GM12878 (cell line): ENCODE measurements around the gene MSI2. TPM values are rescaled to one million over a fixed set of nuclear protein-coding genes. Genes with fewer than 3 reads are reported as not detected.

Experiments used
- ATAC-seq: fragments of 200-7000 bp; cut with Tn5 transposase; 3 replicates; pipeline ENCODE4 v1.9.1; 2020; ENCODE audit warnings: mild to moderate bottlenecking, moderate library complexity
- BruUV-seq: library from RNA; stranded (reverse); fragments of 400-500 nt; replicated peaks from 2 replicates; lab custom pipeline; 2021; lab: Mats Ljungman, UMichigan
- CTCF ChIA-PET: fragments of 300-600 bp; sonication (Branson Sonifier 250); formaldehyde crosslinking; extraction: SDS; loops from one replicate; lab custom pipeline; 2021; ENCODE audit warnings: inconsistent platforms; lab: Yijun Ruan, JAX
- POLR2A ChIA-PET: fragments of 350-600 bp; formaldehyde crosslinking; extraction: SDS; loops from one replicate; lab custom pipeline; 2021; ENCODE audit warnings: inconsistent platforms; lab: Charles Lee
- RAD21 ChIA-PET: fragments of 300-600 bp; sonication (Branson Sonifier 250); formaldehyde crosslinking; loops from one replicate; lab custom pipeline; 2023; ENCODE audit warnings: antibody characterized with exemption; ENCODE audit not compliant: unreplicated experiment; lab: Charles Lee
- SMC1A ChIA-PET: fragments of 300-600 bp; sonication (Branson Sonifier 250); formaldehyde crosslinking; loops from one replicate; lab custom pipeline; 2023; ENCODE audit not compliant: unreplicated experiment, uncharacterized antibody; lab: Charles Lee
- DNase-seq: peaks from one replicate; pipeline ENCODE4 v3.0.0-alpha.2; 2011; ENCODE audit warnings: low read depth, low spot score
- FAIRE-seq: peaks from 3 replicates; lab custom pipeline; 2011; peaks lifted over from hg19 to GRCh38; lab: Jason Lieb, UNC
- H2AFZ ChIP-seq: 2 replicates; pipeline ENCODE4 v1.6.0; 2011; ENCODE audit warnings: low read depth, low read length, control low read depth; ENCODE audit not compliant: control insufficient read depth
- H3K27ac ChIP-seq: 2 replicates; pipeline ENCODE4 v1.5.1; 2011; ENCODE audit warnings: control low read depth; ENCODE audit not compliant: control insufficient read depth, insufficient read depth
- H3K27me3 ChIP-seq, 2 experiments: replicated peaks in 1 of 2; 2 replicates each; pipeline versions ENCODE4 v1.6.0 to v1.6.1; 2011; ENCODE audit warnings: low read length in 1 of 2; ENCODE audit not compliant: control insufficient read depth in 2 of 2, insufficient read depth in 2 of 2
- H3K36me3 ChIP-seq, 2 experiments: 2 replicates each; pipeline ENCODE4 v1.5.1; 2011; ENCODE audit warnings: low read length in 1 of 2; ENCODE audit not compliant: control insufficient read depth in 2 of 2, insufficient read depth in 2 of 2
- H3K4me1 ChIP-seq: 2 replicates; pipeline ENCODE4 v1.6.1; 2011; ENCODE audit warnings: mild to moderate bottlenecking, low read length, moderate library complexity, mixed read lengths; ENCODE audit not compliant: control insufficient read depth, insufficient read depth
- H3K4me2 ChIP-seq: 2 replicates; pipeline ENCODE4 v1.6.0; 2011; ENCODE audit warnings: control low read depth; ENCODE audit not compliant: control insufficient read depth, insufficient read depth
- H3K4me3 ChIP-seq: fragments of 200-600 bp; sonication (generic); 2 replicates; pipeline ENCODE4 v1.5.1; 2016
- H3K79me2 ChIP-seq: 2 replicates; pipeline ENCODE4 v1.6.0; 2011; ENCODE audit warnings: low read length; ENCODE audit not compliant: control insufficient read depth, insufficient read depth
- H3K9ac ChIP-seq: 2 replicates; pipeline ENCODE4 v1.8.0; 2011; ENCODE audit warnings: low read length, control low read depth, mixed read lengths; ENCODE audit not compliant: control insufficient read depth, insufficient read depth
- H3K9me3 ChIP-seq: replicated peaks from 3 replicates; pipeline ENCODE4 v1.5.1; 2011; ENCODE audit warnings: mild to moderate bottlenecking, low read length; ENCODE audit not compliant: control insufficient read depth, insufficient read depth
- H4K20me1 ChIP-seq: 2 replicates; pipeline ENCODE4 v1.6.0; 2011; ENCODE audit not compliant: control insufficient read depth, insufficient read depth
- BMI1 ChIP-seq: fragments of 450-650 bp; IDR thresholded peaks from 2 replicates; pipeline ENCODE4 v1.6.1; 2016; ENCODE audit warnings: mild to moderate bottlenecking, moderate library complexity, borderline replicate concordance
- CBX5 ChIP-seq: sonication (generic); IDR thresholded peaks from 2 replicates; pipeline ENCODE4 v1.6.1; 2016; ENCODE audit warnings: low read depth, moderate library complexity, mild to moderate bottlenecking, inconsistent platforms
- NRF1 ChIP-seq: conservative IDR thresholded peaks from 2 replicates; pipeline ENCODE4 v1.6.1; 2011; ENCODE audit warnings: mild to moderate bottlenecking, low read depth, low read length, improper control_type of control experiment
- RAD21 ChIP-seq: IDR thresholded peaks from 2 replicates; pipeline ENCODE4 v1.6.1; 2011; ENCODE audit warnings: mild to moderate bottlenecking, low read depth, low read length, moderate library complexity; ENCODE audit not compliant: insufficient read depth
- WGBS: methylation state at CpG from one replicate; pipeline ENCODE4 v1.1.6; 2016; ENCODE audit warnings: low lambda C conversion rate; ENCODE audit not compliant: insufficient replicate concordance, insufficient coverage; ENCODE audit errors: missing lambda C conversion rate; 5-methylcytosine and 5-hydroxymethylcytosine counted together
- in situ Hi-C: fragments of 300-500 bp; cut with MboI; formaldehyde crosslinking; loops from 9 replicates; pipeline ENCODE4 v1.14.3; 2018; ENCODE audit warnings: mixed read lengths
- intact Hi-C: fragments of 100-400 bp; cut with micrococcal nuclease; formaldehyde crosslinking; loops from one replicate; pipeline ENCODE4 v1.14.2; 2022; ENCODE audit not compliant: unreplicated experiment
- polyA plus RNA-seq, 11 experiments: library from polyadenylated mRNA; depleted of rRNA in 4 of 11; unstranded in 6 of 11; stranded (reverse) in 5 of 11; fragments of >200 nt; fragmentation: Nextera tagmentation in 4 of 11; fragmentation: Illumina TruSeq in 1 of 11; extraction: Ambion mirVana in 4 of 11; extraction: Trizol in 1 of 11; gene quantifications; 1 replicate in 1 of 11; 2 replicates in 10 of 11; pipeline versions ENCODE4 v1.2.1 to v1.2.3, GENCODE V29; 2011 to 2016; ENCODE audit warnings: inconsistent platforms in 2 of 11, missing spikeins in 2 of 11, low read depth in 1 of 11
- total RNA-seq, 4 experiments: library from RNA; depleted of rRNA in 3 of 4; stranded (reverse); fragments of >200 nt in 3 of 4; fragmentation: Illumina TruSeq in 1 of 4; extraction: Trizol in 1 of 4; gene quantifications; 2 replicates each; pipeline versions ENCODE4 v1.2.1 to v1.2.3, GENCODE V29; 2013 to 2021
- TF ChIP-seq, protein P1 (sequence below): IDR thresholded peaks from 2 replicates; pipeline ENCODE4 v1.6.1; 2012; ENCODE audit warnings: low read length, inconsistent platforms
- TF ChIP-seq, protein P2 (sequence below): fragments of 450-650 bp; IDR thresholded peaks from 2 replicates; pipeline ENCODE4 v1.6.1; 2017; ENCODE audit warnings: mild to moderate bottlenecking, moderate library complexity
- TF ChIP-seq, protein P3 (sequence below): fragments of 150-350 bp; IDR thresholded peaks from 2 replicates; pipeline ENCODE4 v1.6.1; 2014; ENCODE audit warnings: mild to moderate bottlenecking, low read depth, low read length
- TF ChIP-seq, protein P4 (sequence below): IDR thresholded peaks from 2 replicates; pipeline ENCODE4 v1.6.1; 2011; ENCODE audit warnings: borderline replicate concordance, low read depth, mild to moderate bottlenecking, moderate library complexity, mixed read lengths, low read length; ENCODE audit not compliant: insufficient read depth; ENCODE audit errors: extremely low read length

MSI2 gene
- total and polyA plus RNA-seq, 10 of the 15 experiments (the other 5 are each of a cell fraction or from before 2014, with no cell fraction given): 6.1 to 76.1 (median 42.0) TPM

DNA sequence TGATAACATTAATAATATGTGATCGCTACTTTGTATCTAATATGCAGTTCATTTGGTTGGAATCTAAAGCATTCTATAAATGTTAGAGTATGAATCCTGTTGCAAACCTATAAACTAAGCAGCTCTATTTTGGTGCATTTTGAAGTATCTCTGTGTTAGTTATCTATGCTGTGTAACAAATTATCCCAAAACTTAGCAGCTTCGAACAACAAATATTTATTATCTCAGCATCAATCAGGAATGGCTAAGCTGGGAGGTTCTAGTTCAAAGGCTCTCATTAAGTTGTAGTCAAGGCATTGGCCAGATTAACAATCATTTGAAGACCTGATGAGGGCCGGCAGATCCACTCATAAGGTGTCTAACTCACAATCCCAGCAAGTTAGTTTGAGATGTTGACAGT, 10.1 kb upstream of the MSI2 start:
- no TSS peak for BruUV-seq
- H3K27ac ChIP-seq: no peak overlapping the region
- POLR2A ChIA-PET: interaction anchor here (0.5 kb wide), 1 partner anchor 651 kb away, joined by 4 read pairs; no protein-coding TSS in a partner anchor
- no peaks in the 10 kb centered on the region for H3K27me3 ChIP-seq
- no peaks in the 10 kb centered on the region for H3K4me1 ChIP-seq
- in situ Hi-C loops (no loop called here), intact Hi-C loops (no loop called here)
- no peak for ATAC-seq
- SMC1A ChIA-PET: interaction anchor here (1.0 kb wide), 1 partner anchor 197 kb away, joined by 3 read pairs; no protein-coding TSS in a partner anchor
- no peak overlapping the region for H3K9ac ChIP-seq
- no peak for DNase-seq
- no peaks in the 10 kb centered on the region for H3K36me3 ChIP-seq
- 87% methylated on average over 3 of the region's 3 CpGs for WGBS
- no peaks in the 10 kb centered on the region for H4K20me1 ChIP-seq
- no peak overlapping the region for H3K4me2 ChIP-seq
- TF ChIP-seq, protein P1, sequence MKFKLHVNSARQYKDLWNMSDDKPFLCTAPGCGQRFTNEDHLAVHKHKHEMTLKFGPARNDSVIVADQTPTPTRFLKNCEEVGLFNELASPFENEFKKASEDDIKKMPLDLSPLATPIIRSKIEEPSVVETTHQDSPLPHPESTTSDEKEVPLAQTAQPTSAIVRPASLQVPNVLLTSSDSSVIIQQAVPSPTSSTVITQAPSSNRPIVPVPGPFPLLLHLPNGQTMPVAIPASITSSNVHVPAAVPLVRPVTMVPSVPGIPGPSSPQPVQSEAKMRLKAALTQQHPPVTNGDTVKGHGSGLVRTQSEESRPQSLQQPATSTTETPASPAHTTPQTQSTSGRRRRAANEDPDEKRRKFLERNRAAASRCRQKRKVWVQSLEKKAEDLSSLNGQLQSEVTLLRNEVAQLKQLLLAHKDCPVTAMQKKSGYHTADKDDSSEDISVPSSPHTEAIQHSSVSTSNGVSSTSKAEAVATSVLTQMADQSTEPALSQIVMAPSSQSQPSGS: no peak
- TF ChIP-seq CBX5 (no peak), BMI1 (no peak), NRF1 (no peak), RAD21 (no peak)
- H3K79me2 ChIP-seq: no peaks in the 10 kb centered on the region
- no peak overlapping the region for H2AFZ ChIP-seq
- FAIRE-seq: no peak
- no peak overlapping the region for H3K4me3 ChIP-seq
- CTCF ChIA-PET: interaction anchor here (1.0 to 1.8 kb wide), 3 partner anchors 124 to 193 kb away, joined by 3 to 4 read pairs (median 3); no protein-coding TSS in a partner anchor
- no peaks in the 10 kb centered on the region; the same call in 1 of the 3 replicates for H3K9me3 ChIP-seq
- RAD21 ChIA-PET: interaction anchor here (1.1 to 1.6 kb wide), 3 partner anchors 63 to 425 kb away, joined by 3 read pairs; no protein-coding TSS in a partner anchor

DNA sequence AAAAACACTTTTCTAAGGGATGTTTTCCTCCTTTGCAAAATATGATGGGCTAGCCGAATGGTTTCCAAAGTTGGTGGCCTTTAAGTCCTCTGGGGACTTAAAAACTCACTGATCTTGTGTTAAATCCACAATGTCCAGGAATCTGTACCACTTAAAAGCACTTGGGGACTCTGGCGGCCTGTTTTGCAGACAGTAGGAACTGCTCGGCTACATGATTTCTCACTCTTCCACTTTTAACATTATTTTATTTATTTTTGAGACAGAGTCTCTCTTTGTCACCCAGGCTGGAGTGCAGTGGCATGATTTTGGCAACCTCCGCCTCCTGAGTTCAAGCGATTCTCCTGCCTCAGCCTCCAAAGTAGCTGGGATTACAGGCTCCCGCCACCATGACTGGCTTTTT, 9.1 kb upstream of the MSI2 start:
- in situ Hi-C loops: no loop called here
- TF ChIP-seq, protein P2, sequence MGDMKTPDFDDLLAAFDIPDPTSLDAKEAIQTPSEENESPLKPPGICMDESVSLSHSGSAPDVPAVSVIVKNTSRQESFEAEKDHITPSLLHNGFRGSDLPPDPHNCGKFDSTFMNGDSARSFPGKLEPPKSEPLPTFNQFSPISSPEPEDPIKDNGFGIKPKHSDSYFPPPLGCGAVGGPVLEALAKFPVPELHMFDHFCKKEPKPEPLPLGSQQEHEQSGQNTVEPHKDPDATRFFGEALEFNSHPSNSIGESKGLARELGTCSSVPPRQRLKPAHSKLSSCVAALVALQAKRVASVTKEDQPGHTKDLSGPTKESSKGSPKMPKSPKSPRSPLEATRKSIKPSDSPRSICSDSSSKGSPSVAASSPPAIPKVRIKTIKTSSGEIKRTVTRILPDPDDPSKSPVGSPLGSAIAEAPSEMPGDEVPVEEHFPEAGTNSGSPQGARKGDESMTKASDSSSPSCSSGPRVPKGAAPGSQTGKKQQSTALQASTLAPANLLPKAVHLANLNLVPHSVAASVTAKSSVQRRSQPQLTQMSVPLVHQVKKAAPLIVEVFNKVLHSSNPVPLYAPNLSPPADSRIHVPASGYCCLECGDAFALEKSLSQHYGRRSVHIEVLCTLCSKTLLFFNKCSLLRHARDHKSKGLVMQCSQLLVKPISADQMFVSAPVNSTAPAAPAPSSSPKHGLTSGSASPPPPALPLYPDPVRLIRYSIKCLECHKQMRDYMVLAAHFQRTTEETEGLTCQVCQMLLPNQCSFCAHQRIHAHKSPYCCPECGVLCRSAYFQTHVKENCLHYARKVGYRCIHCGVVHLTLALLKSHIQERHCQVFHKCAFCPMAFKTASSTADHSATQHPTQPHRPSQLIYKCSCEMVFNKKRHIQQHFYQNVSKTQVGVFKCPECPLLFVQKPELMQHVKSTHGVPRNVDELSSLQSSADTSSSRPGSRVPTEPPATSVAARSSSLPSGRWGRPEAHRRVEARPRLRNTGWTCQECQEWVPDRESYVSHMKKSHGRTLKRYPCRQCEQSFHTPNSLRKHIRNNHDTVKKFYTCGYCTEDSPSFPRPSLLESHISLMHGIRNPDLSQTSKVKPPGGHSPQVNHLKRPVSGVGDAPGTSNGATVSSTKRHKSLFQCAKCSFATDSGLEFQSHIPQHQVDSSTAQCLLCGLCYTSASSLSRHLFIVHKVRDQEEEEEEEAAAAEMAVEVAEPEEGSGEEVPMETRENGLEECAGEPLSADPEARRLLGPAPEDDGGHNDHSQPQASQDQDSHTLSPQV: no peak
- TF ChIP-seq, protein P3, sequence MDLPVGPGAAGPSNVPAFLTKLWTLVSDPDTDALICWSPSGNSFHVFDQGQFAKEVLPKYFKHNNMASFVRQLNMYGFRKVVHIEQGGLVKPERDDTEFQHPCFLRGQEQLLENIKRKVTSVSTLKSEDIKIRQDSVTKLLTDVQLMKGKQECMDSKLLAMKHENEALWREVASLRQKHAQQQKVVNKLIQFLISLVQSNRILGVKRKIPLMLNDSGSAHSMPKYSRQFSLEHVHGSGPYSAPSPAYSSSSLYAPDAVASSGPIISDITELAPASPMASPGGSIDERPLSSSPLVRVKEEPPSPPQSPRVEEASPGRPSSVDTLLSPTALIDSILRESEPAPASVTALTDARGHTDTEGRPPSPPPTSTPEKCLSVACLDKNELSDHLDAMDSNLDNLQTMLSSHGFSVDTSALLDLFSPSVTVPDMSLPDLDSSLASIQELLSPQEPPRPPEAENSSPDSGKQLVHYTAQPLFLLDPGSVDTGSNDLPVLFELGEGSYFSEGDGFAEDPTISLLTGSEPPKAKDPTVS: no peak
- TF ChIP-seq, protein P4, sequence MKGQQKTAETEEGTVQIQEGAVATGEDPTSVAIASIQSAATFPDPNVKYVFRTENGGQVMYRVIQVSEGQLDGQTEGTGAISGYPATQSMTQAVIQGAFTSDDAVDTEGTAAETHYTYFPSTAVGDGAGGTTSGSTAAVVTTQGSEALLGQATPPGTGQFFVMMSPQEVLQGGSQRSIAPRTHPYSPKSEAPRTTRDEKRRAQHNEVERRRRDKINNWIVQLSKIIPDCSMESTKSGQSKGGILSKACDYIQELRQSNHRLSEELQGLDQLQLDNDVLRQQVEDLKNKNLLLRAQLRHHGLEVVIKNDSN: no peak

More for the DNA sequence above, 9.1 kb upstream of the MSI2 start:
- Histone ChIP-seq H3K4me3 (no peak overlapping the region), H3K79me2 (no peaks in the 10 kb centered on the region), H2AFZ (no peak overlapping the region), H3K36me3 (no peaks in the 10 kb centered on the region), H3K9me3 (no peaks in the 10 kb centered on the region; the same call in 1 of the 3 replicates), H3K4me2 (no peak overlapping the region), H3K4me1 (no peaks in the 10 kb centered on the region), H3K9ac (no peak overlapping the region), H3K27me3 (no peaks in the 10 kb centered on the region), H4K20me1 (no peaks in the 10 kb centered on the region), H3K27ac (no peak overlapping the region)
- ChIA-PET SMC1A (no interaction called here), POLR2A (no interaction called here), CTCF (interaction anchor here (1.2 to 1.8 kb wide), 2 partner anchors 123 to 156 kb away, joined by 3 to 4 read pairs; no protein-coding TSS in a partner anchor), RAD21 (no interaction called here)
- 69% methylated on average over 6 of the region's 6 CpGs for WGBS
- no TSS peak for BruUV-seq
- intact Hi-C loops: no loop called here
- no peak for DNase-seq
- no peak for ATAC-seq
- no peak for FAIRE-seq
